ENCODE measurements around the gene INAFM2. TPM values are rescaled to one million over a fixed set of nuclear protein-coding genes. Genes with fewer than 3 reads are reported as not detected.

The INAFM2 gene
- total RNA-seq, 2 experiments from 2014 or later = 3.3 to 4.4 TPM

DNA sequence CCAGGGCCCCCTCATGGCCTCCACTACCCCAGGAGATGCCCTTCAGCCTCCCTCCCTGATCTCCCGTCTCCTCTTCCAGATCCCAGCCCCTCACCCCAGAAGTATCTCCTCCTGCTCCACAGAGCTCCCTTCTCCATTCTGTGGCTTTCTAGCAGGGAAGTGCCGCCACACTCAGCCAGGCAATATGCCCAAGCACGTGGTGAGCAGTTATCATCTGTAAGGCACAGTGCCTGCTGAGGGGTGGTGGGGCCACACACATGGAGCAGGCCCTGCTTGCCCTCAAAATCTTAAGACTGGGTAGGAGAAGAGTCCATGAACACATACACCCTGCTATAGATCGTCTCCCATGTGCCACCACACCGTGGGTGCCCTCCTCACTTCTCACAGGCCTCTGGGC, 25.0 kb downstream of the INAFM2 start:
- H3K36me3 ChIP-seq (ENCODE audit: insufficient read depth, low read length) = no peaks in the 10 kb centered on the region
- H3K4me3 ChIP-seq (ENCODE audit: low read depth, low read length, poor library complexity, severe bottlenecking) = no peak overlapping the region
- no peak for DNase-seq (ENCODE audit: low spot score)
- H3K4me2 ChIP-seq (ENCODE audit: low read length) = no peak overlapping the region
- H3K4me1 ChIP-seq (ENCODE audit: insufficient read depth, low read length, poor library complexity, severe bottlenecking) = peaks cover 4% of the 10 kb centered on the region
- TF ChIP-seq, protein P1, sequence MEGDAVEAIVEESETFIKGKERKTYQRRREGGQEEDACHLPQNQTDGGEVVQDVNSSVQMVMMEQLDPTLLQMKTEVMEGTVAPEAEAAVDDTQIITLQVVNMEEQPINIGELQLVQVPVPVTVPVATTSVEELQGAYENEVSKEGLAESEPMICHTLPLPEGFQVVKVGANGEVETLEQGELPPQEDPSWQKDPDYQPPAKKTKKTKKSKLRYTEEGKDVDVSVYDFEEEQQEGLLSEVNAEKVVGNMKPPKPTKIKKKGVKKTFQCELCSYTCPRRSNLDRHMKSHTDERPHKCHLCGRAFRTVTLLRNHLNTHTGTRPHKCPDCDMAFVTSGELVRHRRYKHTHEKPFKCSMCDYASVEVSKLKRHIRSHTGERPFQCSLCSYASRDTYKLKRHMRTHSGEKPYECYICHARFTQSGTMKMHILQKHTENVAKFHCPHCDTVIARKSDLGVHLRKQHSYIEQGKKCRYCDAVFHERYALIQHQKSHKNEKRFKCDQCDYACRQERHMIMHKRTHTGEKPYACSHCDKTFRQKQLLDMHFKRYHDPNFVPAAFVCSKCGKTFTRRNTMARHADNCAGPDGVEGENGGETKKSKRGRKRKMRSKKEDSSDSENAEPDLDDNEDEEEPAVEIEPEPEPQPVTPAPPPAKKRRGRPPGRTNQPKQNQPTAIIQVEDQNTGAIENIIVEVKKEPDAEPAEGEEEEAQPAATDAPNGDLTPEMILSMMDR (conservative IDR thresholded peaks at IDR 0.05; ENCODE audit: low read length) = no peak
- no peak for TF ChIP-seq EZH2phosphoT487 (IDR thresholded peaks at IDR 0.05; ENCODE audit: borderline replicate concordance, low read depth, low read length)
- H3K79me2 ChIP-seq (ENCODE audit: insufficient read depth, low read depth, low read length) = no peaks in the 10 kb centered on the region
- BruUV-seq (replicated peaks) = no TSS peak
- intact Hi-C loops (cut with micrococcal nuclease; ENCODE audit: unreplicated experiment) = no loop called here
- H3K9me3 ChIP-seq (ENCODE audit: low read length) = no peaks in the 10 kb centered on the region
- POLR2A ChIA-PET = no interaction called here
- H4K20me1 ChIP-seq (ENCODE audit: insufficient read depth, low read length) = no peaks in the 10 kb centered on the region
- no peak overlapping the region for H3K27ac ChIP-seq (ENCODE audit: low read depth, low read length, poor library complexity, severe bottlenecking)
- CTCF ChIA-PET (ENCODE audit: unreplicated experiment) = no interaction called here
- H2AFZ ChIP-seq (ENCODE audit: low read length) = no peak overlapping the region
- H3K9me2 ChIP-seq (ENCODE audit: insufficient read depth, low read length) = no peaks in the 10 kb centered on the region

DNA sequence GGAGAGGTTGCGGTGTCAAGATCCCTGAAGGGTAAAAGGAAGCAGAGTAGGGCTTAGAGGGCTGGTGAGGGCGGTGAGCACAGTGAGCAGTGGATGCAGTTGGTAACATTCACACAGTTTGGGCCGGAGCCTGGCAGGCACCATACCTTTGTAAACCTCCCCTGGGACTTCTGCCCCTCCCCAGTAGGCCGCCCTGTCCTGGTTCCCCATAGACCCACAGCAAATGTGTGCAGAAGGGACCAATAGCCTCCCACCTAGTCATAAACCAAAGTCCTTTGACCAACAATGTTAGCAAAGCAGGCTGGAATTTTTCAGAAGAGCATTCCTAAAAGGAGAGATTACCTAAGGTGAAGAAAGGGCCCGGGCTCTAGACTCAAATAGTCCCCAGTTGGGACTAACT, 25.7 kb downstream of the INAFM2 start:
- no peaks in the 10 kb centered on the region for H3K36me3 ChIP-seq (ENCODE audit: insufficient read depth, low read length)
- no peaks in the 10 kb centered on the region for H4K20me1 ChIP-seq (ENCODE audit: insufficient read depth, low read length)
- H3K27ac ChIP-seq (ENCODE audit: low read depth, low read length, poor library complexity, severe bottlenecking) = no peak overlapping the region
- H3K4me2 ChIP-seq (ENCODE audit: low read length) = no peak overlapping the region
- H3K9me2 ChIP-seq (ENCODE audit: insufficient read depth, low read length) = no peaks in the 10 kb centered on the region
- POLR2A ChIA-PET = no interaction called here
- BruUV-seq (replicated peaks) = no TSS peak
- CTCF ChIA-PET (ENCODE audit: unreplicated experiment) = no interaction called here
- no peak for TF ChIP-seq EZH2phosphoT487 (IDR thresholded peaks at IDR 0.05; ENCODE audit: borderline replicate concordance, low read depth, low read length)
- TF ChIP-seq, protein P1 (conservative IDR thresholded peaks at IDR 0.05; ENCODE audit: low read length) = no peak
- DNase-seq (ENCODE audit: low spot score) = no peak
- H3K79me2 ChIP-seq (ENCODE audit: insufficient read depth, low read depth, low read length) = no peaks in the 10 kb centered on the region
- H3K4me3 ChIP-seq (ENCODE audit: low read depth, low read length, poor library complexity, severe bottlenecking) = no peak overlapping the region
- no peaks in the 10 kb centered on the region for H3K9me3 ChIP-seq (ENCODE audit: low read length)
- intact Hi-C loops (cut with micrococcal nuclease; ENCODE audit: unreplicated experiment) = no loop called here
- no peak overlapping the region for H2AFZ ChIP-seq (ENCODE audit: low read length)
- H3K4me1 ChIP-seq (ENCODE audit: insufficient read depth, low read length, poor library complexity, severe bottlenecking) = peaks cover 3% of the 10 kb centered on the region

DNA sequence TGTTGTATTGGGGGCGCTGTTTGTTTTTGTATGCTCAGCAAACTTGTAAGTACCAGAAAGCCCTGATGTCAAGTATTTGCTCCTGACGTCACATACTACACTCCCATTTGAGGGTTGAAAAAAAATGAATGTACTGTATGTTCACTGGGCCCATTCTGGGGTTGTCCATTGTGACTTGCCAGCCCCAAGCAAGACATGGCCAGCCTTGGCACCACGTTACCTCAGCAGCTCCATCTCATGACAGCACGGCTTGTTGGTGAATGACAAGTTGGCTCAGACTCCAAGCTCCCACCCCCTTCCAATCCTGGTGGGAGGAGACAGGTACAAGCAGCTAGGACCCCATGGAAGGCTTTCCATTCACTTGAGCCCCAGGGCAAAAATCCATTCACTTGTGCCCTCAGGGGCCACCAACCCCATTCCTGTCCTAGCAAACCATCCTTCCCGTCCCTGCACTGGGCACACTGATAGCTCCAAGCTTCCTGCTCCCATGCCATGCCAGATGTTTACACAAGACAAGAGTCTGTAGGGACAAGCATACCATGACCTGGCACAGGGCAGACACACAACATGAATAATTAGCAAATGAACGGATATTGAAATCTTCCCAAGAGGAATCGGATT, 28.9 kb downstream of the INAFM2 start:
- Histone ChIP-seq H3K36me3 (ENCODE audit: insufficient read depth, low read length) (no peaks in the 10 kb centered on the region), H3K9me3 (ENCODE audit: low read length) (no peaks in the 10 kb centered on the region), H3K4me3 (ENCODE audit: low read depth, low read length, poor library complexity, severe bottlenecking) (no peak overlapping the region), H3K27ac (ENCODE audit: low read depth, low read length, poor library complexity, severe bottlenecking) (no peak overlapping the region), H3K79me2 (ENCODE audit: insufficient read depth, low read depth, low read length) (no peaks in the 10 kb centered on the region), H3K9me2 (ENCODE audit: insufficient read depth, low read length) (no peaks in the 10 kb centered on the region), H4K20me1 (ENCODE audit: insufficient read depth, low read length) (no peaks in the 10 kb centered on the region), H3K4me1 (ENCODE audit: insufficient read depth, low read length, poor library complexity, severe bottlenecking) (no peaks in the 10 kb centered on the region), H2AFZ (ENCODE audit: low read length) (no peak overlapping the region), H3K4me2 (ENCODE audit: low read length) (no peak overlapping the region)
- TF ChIP-seq, protein P1 (conservative IDR thresholded peaks at IDR 0.05; ENCODE audit: low read length) = no peak
- TF ChIP-seq EZH2phosphoT487 (IDR thresholded peaks at IDR 0.05; ENCODE audit: borderline replicate concordance, low read depth, low read length) = no peak
- intact Hi-C loops (cut with micrococcal nuclease; ENCODE audit: unreplicated experiment) = no loop called here
- no peak for DNase-seq (ENCODE audit: low spot score)
- POLR2A ChIA-PET = no interaction called here
- BruUV-seq (replicated peaks) = no TSS peak
- CTCF ChIA-PET (ENCODE audit: unreplicated experiment) = no interaction called here

All from OCI-LY7 (cell line).